PFSK-1 (cell line): ENCODE data around the gene SPEF2.

ENCODE experiments used
- POLR2AphosphoS5 ChIP-seq: IDR thresholded peaks from 2 replicates; pipeline ENCODE4 v1.6.1; 2012; ENCODE audit warnings: low read depth, mild to moderate bottlenecking, control low read depth, low read length, moderate library complexity
- REST ChIP-seq, 2 experiments: IDR thresholded peaks; 2 replicates each; pipeline versions ENCODE4 v1.6.1 to v1.8.0; 2011 to 2012; ENCODE audit warnings: low read depth in 2 of 2, low read length in 2 of 2, control low read depth in 1 of 2, inconsistent platforms in 1 of 2, mild to moderate bottlenecking in 1 of 2, moderate library complexity in 1 of 2; ENCODE audit not compliant: insufficient read depth in 1 of 2
- SIN3A ChIP-seq: IDR thresholded peaks from 2 replicates; pipeline ENCODE4 v1.6.1; 2012; ENCODE audit warnings: mild to moderate bottlenecking, low read length, moderate library complexity, borderline replicate concordance; ENCODE audit not compliant: insufficient read depth
- TAF1 ChIP-seq: IDR thresholded peaks from 2 replicates; pipeline ENCODE4 v1.6.1; 2012; ENCODE audit warnings: low read length, control low read depth, borderline replicate concordance; ENCODE audit not compliant: insufficient read depth

GRCh38 chr5:35626108-35626507 lies 8.4 kb downstream of the SPEF2 start:
- no peak for TF ChIP-seq SIN3A
- no peak for TF ChIP-seq REST (IDR thresholded peaks at IDR 0.05; ENCODE audit: insufficient read depth in 1 of 2, low read depth in 2 of 2, low read length in 2 of 2)
- TF ChIP-seq POLR2AphosphoS5 = no peak
- no peak for TF ChIP-seq TAF1
